A549 (cell line): Measurements from ENCODE around the gene MCM10. TPM values are rescaled to one million over a fixed set of nuclear protein-coding genes. Genes with fewer than 3 reads are reported as not detected.
"Not testable (repeated sequence)": the region's sequence is repeated elsewhere in the genome, so short reads cannot be mapped to it uniquely, and the experiment has no call there.

Source experiments
- ATAC-seq, 2 experiments: fragments of 200-7000 bp in 1 of 2; fragments of >200 bp in 1 of 2; cut with Nextera tagmentation in 1 of 2; cut with Tn5 transposase in 1 of 2; 3 replicates each; pipeline versions ENCODE4 v1.8.0 to v1.9.1; 2018 to 2020; ENCODE audit warnings: mild to moderate bottlenecking in 1 of 2, moderate library complexity in 1 of 2
- CTCF ChIA-PET: fragments of 300-600 bp; sonication (Branson Sonifier 250); formaldehyde crosslinking; extraction: SDS; loops from one replicate; lab custom pipeline; 2021; ENCODE audit warnings: antibody characterized with exemption, inconsistent platforms; lab: Yijun Ruan, JAX
- POLR2A ChIA-PET: fragments of 350-600 bp; formaldehyde crosslinking; extraction: SDS; loops from one replicate; lab custom pipeline; 2021; ENCODE audit warnings: antibody characterized with exemption, inconsistent platforms; lab: Yijun Ruan, JAX
- DNase-seq, 2 experiments: peaks; one replicate each; pipeline versions ENCODE4 v3.0.0 to v3.0.0-alpha.2; 2011 to 2016; ENCODE audit warnings: low read depth in 1 of 2, low spot score in 1 of 2
- FAIRE-seq: peaks from 2 replicates; lab custom pipeline; 2011; peaks lifted over from hg19 to GRCh38; lab: Jason Lieb, UNC
- H3K27ac ChIP-seq, 2 experiments: fragments of >200 bp; sonication (Bioruptor Twin); formaldehyde crosslinking; 3 replicates each; pipeline ENCODE4 v1.5.1; 2016 to 2017
- H3K4me1 ChIP-seq: fragments of >200 bp; sonication (Bioruptor Twin); formaldehyde crosslinking; 3 replicates; pipeline ENCODE4 v1.6.1; 2016
- H3K4me2 ChIP-seq: fragments of >200 bp; sonication (Bioruptor Twin); formaldehyde crosslinking; 3 replicates; pipeline ENCODE4 v1.6.1; 2016
- H3K4me3 ChIP-seq: fragments of >200 bp; sonication (Bioruptor Twin); formaldehyde crosslinking; 3 replicates; pipeline ENCODE4 v1.5.1; 2016
- H3K9me3 ChIP-seq: fragments of >200 bp; sonication (Bioruptor Twin); formaldehyde crosslinking; 3 replicates; pipeline ENCODE4 v1.6.1; 2016
- CHD2 ChIP-seq: fragments of 150-350 bp; IDR thresholded peaks from 2 replicates; pipeline ENCODE4 v1.6.1; 2014; ENCODE audit warnings: low read length; ENCODE audit not compliant: partially characterized antibody
- FOXS1 ChIP-seq: fragments of 250-450 bp; sonication (Bioruptor Pico); IDR thresholded peaks from 2 replicates; pipeline ENCODE4 v1.5.0; 2020; ENCODE audit warnings: mild to moderate bottlenecking, moderate library complexity
- HEYL ChIP-seq: fragments of 250-450 bp; sonication (Bioruptor Pico); IDR thresholded peaks from 2 replicates; pipeline ENCODE4 v1.8.0; 2021; ENCODE audit warnings: mild to moderate bottlenecking, moderate library complexity
- HOXB13 ChIP-seq: fragments of 250-450 bp; sonication (Bioruptor Pico); IDR thresholded peaks from 2 replicates; pipeline ENCODE4 v1.5.0; 2020; ENCODE audit warnings: low read depth, mild to moderate bottlenecking, moderate library complexity
- KDM5A ChIP-seq: fragments of 200-600 bp; sonication (generic); IDR thresholded peaks from 2 replicates; pipeline ENCODE4 v1.6.1; 2016; ENCODE audit warnings: antibody characterized with exemption, mild to moderate bottlenecking
- MAFK ChIP-seq: fragments of 450-650 bp; IDR thresholded peaks from 2 replicates; pipeline ENCODE4 v1.6.1; 2014; ENCODE audit not compliant: partially characterized antibody
- PHF8 ChIP-seq: fragments of 200-600 bp; sonication (generic); IDR thresholded peaks from 2 replicates; pipeline ENCODE4 v1.6.1; 2016; ENCODE audit warnings: low read depth, mild to moderate bottlenecking, antibody characterized with exemption, moderate library complexity, borderline replicate concordance
- POLR2AphosphoS2 ChIP-seq: conservative IDR thresholded peaks from 2 replicates; pipeline ENCODE4 v1.6.1; 2012; ENCODE audit warnings: low read length, improper control_type of control experiment, inconsistent platforms
- RAD21 ChIP-seq, 2 experiments: fragments of >200 bp in 1 of 2; sonication (Bioruptor Twin) in 1 of 2; formaldehyde crosslinking in 1 of 2; IDR thresholded peaks in 1 of 2; conservative IDR thresholded peaks in 1 of 2; 2 replicates in 1 of 2; 3 replicates in 1 of 2; pipeline ENCODE4 v1.6.1; 2012 to 2018; ENCODE audit warnings: inconsistent platforms in 1 of 2
- RNF2 ChIP-seq: fragments of 200-600 bp; sonication (generic); IDR thresholded peaks from 2 replicates; pipeline ENCODE4 v1.6.1; 2016; ENCODE audit warnings: low read depth, mild to moderate bottlenecking, antibody characterized with exemption, moderate library complexity, borderline replicate concordance
- SMC3 ChIP-seq: fragments of >200 bp; sonication (Bioruptor Twin); formaldehyde crosslinking; IDR thresholded peaks from 3 replicates; pipeline ENCODE4 v1.6.1; 2018; ENCODE audit warnings: inconsistent platforms
- SREBF2 ChIP-seq: fragments of 450-650 bp; IDR thresholded peaks from 2 replicates; pipeline ENCODE4 v1.6.1; 2014; ENCODE audit warnings: mild to moderate bottlenecking, moderate library complexity
- TFCP2L1 ChIP-seq: fragments of 250-450 bp; sonication (Bioruptor Pico); IDR thresholded peaks from 2 replicates; pipeline ENCODE4 v1.5.0; 2021; ENCODE audit warnings: mild to moderate bottlenecking
- TP53 ChIP-seq: fragments of 250-450 bp; sonication (Bioruptor Pico); IDR thresholded peaks from 2 replicates; pipeline ENCODE4 v1.5.0; 2021; ENCODE audit warnings: mild to moderate bottlenecking, moderate library complexity
- USF2 ChIP-seq: fragments of 450-650 bp; IDR thresholded peaks from 2 replicates; pipeline ENCODE4 v1.6.1; 2014; ENCODE audit warnings: antibody characterized with exemption
- ZC3H11A ChIP-seq: fragments of 450-650 bp; IDR thresholded peaks from 2 replicates; pipeline ENCODE4 v1.6.1; 2014; ENCODE audit warnings: antibody characterized with exemption, mild to moderate bottlenecking
- ZSCAN20 ChIP-seq: fragments of 250-450 bp; sonication (Bioruptor Pico); IDR thresholded peaks from 2 replicates; pipeline ENCODE4 v1.8.0; 2022; ENCODE audit warnings: mild to moderate bottlenecking, moderate library complexity
- WGBS: methylation state at CpG from one replicate; pipeline ENCODE4 v1.1.6; 2017; ENCODE audit errors: missing lambda C conversion rate; 5-methylcytosine and 5-hydroxymethylcytosine counted together
- polyA plus RNA-seq, 4 experiments: library from polyadenylated mRNA; depleted of rRNA in 3 of 4; stranded (reverse); fragments of >200 nt; fragmentation: RNase III in 1 of 4; extraction: RNeasy Plus Mini Kit Qiagen cat#74134 plus additional on column Dnase treatment in 1 of 4; gene quantifications; 2 replicates in 3 of 4; 3 replicates in 1 of 4; pipeline ENCODE4 v1.2.3, GENCODE V29; 2011 to 2017
- TF ChIP-seq, protein P1 (sequence below): fragments of 200-600 bp; sonication (generic); IDR thresholded peaks from 2 replicates; pipeline ENCODE4 v1.6.1; 2016; ENCODE audit warnings: antibody characterized with exemption, mild to moderate bottlenecking, moderate library complexity
- TF ChIP-seq, protein P2 (sequence below): fragments of >200 bp; sonication (Bioruptor Twin); formaldehyde crosslinking; IDR thresholded peaks from 3 replicates; pipeline ENCODE4 v1.6.1; 2016
- TF ChIP-seq, protein P3 (sequence below): fragments of 250-450 bp; sonication (Bioruptor Pico); IDR thresholded peaks from 2 replicates; pipeline ENCODE4 v1.5.0; 2021; ENCODE audit warnings: mild to moderate bottlenecking, moderate library complexity, borderline replicate concordance

The MCM10 gene
- polyA plus RNA-seq, 2 of the 4 experiments (the other 2 are of a cell fraction) = 24.3 to 24.4 TPM

DNA sequence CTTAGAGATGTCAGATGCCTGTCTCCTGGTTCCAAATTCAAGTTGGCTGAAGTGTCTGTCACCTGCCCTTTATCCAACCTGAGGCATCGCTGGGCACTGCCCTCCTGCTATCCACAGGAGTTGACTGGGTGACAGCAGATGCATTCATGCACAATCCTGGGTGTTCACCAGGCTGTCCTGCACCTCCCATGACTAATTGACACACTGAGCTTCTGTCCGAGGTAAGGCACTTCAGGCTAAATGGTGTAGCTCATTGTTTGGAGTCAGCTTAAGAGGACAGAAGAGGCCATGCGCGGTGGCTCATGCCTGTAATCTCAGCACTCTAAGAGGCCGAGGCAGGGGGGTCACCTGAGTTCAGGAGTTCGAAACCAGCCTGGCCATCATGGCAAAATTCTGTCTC is 70.5 kb downstream of the MCM10 start:
- POLR2A ChIA-PET = interaction anchor here (0.6 kb wide), 1 partner anchor 81 kb away, joined by 3 read pairs; no protein-coding TSS in a partner anchor

DNA sequence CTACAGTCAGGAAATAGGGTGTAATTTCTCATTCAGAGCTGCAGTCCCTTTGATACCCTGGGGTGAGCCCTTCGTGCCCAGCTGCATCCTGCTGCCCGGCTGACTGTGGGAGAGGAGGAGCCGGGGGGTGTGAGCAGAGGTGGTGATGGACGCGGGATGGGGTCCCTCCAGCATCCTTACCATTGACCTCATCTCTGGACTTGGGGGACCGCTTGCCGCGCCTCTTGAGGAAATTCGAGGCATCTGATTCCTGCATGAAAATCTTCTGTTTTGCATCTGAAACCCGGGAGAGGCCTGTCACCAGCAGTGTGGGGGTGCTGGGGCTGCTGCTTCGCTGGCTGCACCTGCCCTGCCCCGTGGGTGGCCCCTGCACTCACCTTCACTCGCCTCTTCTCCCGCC is 72.0 kb downstream of the MCM10 start:
- Histone ChIP-seq H3K4me1 (no peaks in the 10 kb centered on the region), H3K9me3 (no peaks in the 10 kb centered on the region), H3K4me3 (no peak overlapping the region)
- no peak; a peak in 1 of 6 replicates for ATAC-seq
- TF ChIP-seq RAD21 (conservative IDR thresholded peaks at IDR 0.05 in 1 of 2, IDR thresholded peaks at IDR 0.05 in 1 of 2) (no peak), CHD2 (no peak), TFCP2L1 (no peak)
- TF ChIP-seq, all 56 proteins: peak for 0
- 68% methylated on average over 10 of the region's 14 CpGs for WGBS
- FAIRE-seq (no peak), DNase-seq (no peak)
- H3K4me2 ChIP-seq = no peak overlapping the region
- H3K27ac ChIP-seq = no peak overlapping the region
- POLR2A ChIA-PET = no interaction called here
- CTCF ChIA-PET = no interaction called here

More for the DNA sequence above, 70.5 kb downstream of the MCM10 start:
- TF ChIP-seq, protein P1, sequence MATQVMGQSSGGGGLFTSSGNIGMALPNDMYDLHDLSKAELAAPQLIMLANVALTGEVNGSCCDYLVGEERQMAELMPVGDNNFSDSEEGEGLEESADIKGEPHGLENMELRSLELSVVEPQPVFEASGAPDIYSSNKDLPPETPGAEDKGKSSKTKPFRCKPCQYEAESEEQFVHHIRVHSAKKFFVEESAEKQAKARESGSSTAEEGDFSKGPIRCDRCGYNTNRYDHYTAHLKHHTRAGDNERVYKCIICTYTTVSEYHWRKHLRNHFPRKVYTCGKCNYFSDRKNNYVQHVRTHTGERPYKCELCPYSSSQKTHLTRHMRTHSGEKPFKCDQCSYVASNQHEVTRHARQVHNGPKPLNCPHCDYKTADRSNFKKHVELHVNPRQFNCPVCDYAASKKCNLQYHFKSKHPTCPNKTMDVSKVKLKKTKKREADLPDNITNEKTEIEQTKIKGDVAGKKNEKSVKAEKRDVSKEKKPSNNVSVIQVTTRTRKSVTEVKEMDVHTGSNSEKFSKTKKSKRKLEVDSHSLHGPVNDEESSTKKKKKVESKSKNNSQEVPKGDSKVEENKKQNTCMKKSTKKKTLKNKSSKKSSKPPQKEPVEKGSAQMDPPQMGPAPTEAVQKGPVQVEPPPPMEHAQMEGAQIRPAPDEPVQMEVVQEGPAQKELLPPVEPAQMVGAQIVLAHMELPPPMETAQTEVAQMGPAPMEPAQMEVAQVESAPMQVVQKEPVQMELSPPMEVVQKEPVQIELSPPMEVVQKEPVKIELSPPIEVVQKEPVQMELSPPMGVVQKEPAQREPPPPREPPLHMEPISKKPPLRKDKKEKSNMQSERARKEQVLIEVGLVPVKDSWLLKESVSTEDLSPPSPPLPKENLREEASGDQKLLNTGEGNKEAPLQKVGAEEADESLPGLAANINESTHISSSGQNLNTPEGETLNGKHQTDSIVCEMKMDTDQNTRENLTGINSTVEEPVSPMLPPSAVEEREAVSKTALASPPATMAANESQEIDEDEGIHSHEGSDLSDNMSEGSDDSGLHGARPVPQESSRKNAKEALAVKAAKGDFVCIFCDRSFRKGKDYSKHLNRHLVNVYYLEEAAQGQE = no peak
- no peak for TF ChIP-seq PHF8
- TF ChIP-seq RNF2 = no peak
- TF ChIP-seq FOXS1 (CRISPR knock-in tag) = no peak
- no peak for TF ChIP-seq SMC3
- no peak for TF ChIP-seq HEYL (CRISPR knock-in tag)
- no peak for TF ChIP-seq TP53 (CRISPR knock-in tag)
- no peak for TF ChIP-seq POLR2AphosphoS2
- TF ChIP-seq MAFK = no peak
- TF ChIP-seq, protein P2, sequence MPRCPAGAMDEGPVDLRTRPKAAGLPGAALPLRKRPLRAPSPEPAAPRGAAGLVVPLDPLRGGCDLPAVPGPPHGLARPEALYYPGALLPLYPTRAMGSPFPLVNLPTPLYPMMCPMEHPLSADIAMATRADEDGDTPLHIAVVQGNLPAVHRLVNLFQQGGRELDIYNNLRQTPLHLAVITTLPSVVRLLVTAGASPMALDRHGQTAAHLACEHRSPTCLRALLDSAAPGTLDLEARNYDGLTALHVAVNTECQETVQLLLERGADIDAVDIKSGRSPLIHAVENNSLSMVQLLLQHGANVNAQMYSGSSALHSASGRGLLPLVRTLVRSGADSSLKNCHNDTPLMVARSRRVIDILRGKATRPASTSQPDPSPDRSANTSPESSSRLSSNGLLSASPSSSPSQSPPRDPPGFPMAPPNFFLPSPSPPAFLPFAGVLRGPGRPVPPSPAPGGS = no peak
- no peak for TF ChIP-seq HOXB13 (CRISPR knock-in tag)
- no peak for TF ChIP-seq ZSCAN20 (CRISPR knock-in tag)
- TF ChIP-seq USF2 = no peak
- TF ChIP-seq KDM5A = no peak
- TF ChIP-seq, all 56 proteins: peak for 0
- Histone ChIP-seq H3K27ac (no peak overlapping the region), H3K9me3 (no peaks in the 10 kb centered on the region), H3K4me2 (no peak overlapping the region), H3K4me3 (no peak overlapping the region), H3K4me1 (no peaks in the 10 kb centered on the region)
- no peak for DNase-seq
- CTCF ChIA-PET = interaction anchor here (1.3 to 1.5 kb wide), 2 partner anchors 26 to 71 kb away, joined by 3 to 6 read pairs; no protein-coding TSS in a partner anchor
- no peak for ATAC-seq
- 51% methylated on average over 6 of the region's 6 CpGs for WGBS
- no peak for FAIRE-seq

DNA sequence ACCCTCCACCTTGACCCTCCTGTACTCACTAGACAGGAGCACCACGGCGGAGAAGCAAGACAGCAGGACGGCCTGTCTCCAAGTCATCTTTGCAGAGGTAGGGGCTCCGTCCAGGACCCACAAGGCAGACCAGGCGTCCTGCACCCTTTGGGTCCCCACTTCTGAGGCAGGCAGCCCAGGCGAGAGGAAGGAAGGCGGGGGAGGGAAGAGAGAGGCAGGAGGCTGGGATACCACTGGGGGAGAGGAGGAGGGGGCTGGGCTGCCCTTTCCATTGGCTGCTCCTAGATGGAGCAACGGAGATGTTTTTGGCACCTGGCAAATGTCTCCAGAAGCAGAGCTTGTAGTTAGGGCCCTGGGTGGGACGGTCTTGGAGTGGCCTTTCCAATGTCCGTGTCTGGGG is 72.8 kb downstream of the MCM10 start, which contains the start of gene UCMA:
UCMA (minus strand) TSS at position 203 of the 400 bp plus-strand sequence; CDS start at position 87, 116 bp downstream.
- ChIA-PET CTCF (no interaction called here), POLR2A (no interaction called here)
- ATAC-seq (no peak), DNase-seq (no peak), FAIRE-seq (no peak)
- WGBS = 80% methylated on average over 10 of the region's 10 CpGs
- Histone ChIP-seq H3K9me3 (no peaks in the 10 kb centered on the region), H3K4me1 (no peaks in the 10 kb centered on the region), H3K4me3 (no peak within 1 kb of the TSS), H3K27ac (no peak within 1 kb of the TSS), H3K4me2 (no peak within 1 kb of the TSS)
- TF ChIP-seq ZC3H11A = no peak
- no peak for TF ChIP-seq SREBF2
- TF ChIP-seq, protein P3, sequence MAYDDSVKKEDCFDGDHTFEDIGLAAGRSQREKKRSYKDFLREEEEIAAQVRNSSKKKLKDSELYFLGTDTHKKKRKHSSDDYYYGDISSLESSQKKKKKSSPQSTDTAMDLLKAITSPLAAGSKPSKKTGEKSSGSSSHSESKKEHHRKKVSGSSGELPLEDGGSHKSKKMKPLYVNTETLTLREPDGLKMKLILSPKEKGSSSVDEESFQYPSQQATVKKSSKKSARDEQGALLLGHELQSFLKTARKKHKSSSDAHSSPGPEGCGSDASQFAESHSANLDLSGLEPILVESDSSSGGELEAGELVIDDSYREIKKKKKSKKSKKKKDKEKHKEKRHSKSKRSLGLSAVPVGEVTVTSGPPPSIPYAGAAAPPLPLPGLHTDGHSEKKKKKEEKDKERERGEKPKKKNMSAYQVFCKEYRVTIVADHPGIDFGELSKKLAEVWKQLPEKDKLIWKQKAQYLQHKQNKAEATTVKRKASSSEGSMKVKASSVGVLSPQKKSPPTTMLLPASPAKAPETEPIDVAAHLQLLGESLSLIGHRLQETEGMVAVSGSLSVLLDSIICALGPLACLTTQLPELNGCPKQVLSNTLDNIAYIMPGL (CRISPR knock-in tag) = no peak
- TF ChIP-seq CHD2 = no peak
- no peak for TF ChIP-seq ZSCAN20 (CRISPR knock-in tag)
- TF ChIP-seq, protein P2 = no peak

GRCh38 chr10:13234736-13235135 is 73.4 kb downstream of the MCM10 start:
- ATAC-seq, H3K4me1 ChIP-seq, H3K4me3 ChIP-seq, H3K27ac ChIP-seq, FAIRE-seq, H3K4me2 ChIP-seq, POLR2A ChIA-PET, H3K9me3 ChIP-seq, DNase-seq: not testable (repeated sequence)
- CTCF ChIA-PET = interaction anchor here (1.0 to 1.1 kb wide), 2 partner anchors 8 to 32 kb away, joined by 3 read pairs; no protein-coding TSS in a partner anchor
- WGBS = 56% methylated on average over 13 of the region's 13 CpGs
